DND-41 (cell line): ENCODE data around the gene ANKRD53.

Experiments
- ATAC-seq: fragments of 200-7000 bp; cut with Tn5 transposase; 3 replicates; pipeline ENCODE4 v1.9.1; 2021; ENCODE audit warnings: low read depth; ENCODE audit not compliant: insufficient read depth
- DNase-seq: peaks from one replicate; pipeline ENCODE4 v3.0.0-alpha.2; 2020
- H2AFZ ChIP-seq: 2 replicates; pipeline ENCODE4 v1.6.0; 2012; ENCODE audit warnings: low read depth, low read length
- H3K27ac ChIP-seq: 2 replicates; pipeline ENCODE4 v1.5.1; 2012; ENCODE audit warnings: low read length, inconsistent platforms
- H3K27me3 ChIP-seq: fragments of 200-600 bp; sonication (generic); 2 replicates; pipeline ENCODE4 v1.6.0; 2012; ENCODE audit warnings: low read length, mild to moderate bottlenecking, inconsistent platforms; ENCODE audit not compliant: insufficient read depth, poor library complexity
- H3K36me3 ChIP-seq: 2 replicates; pipeline ENCODE4 v1.5.1; 2012; ENCODE audit warnings: low read length, inconsistent platforms; ENCODE audit not compliant: insufficient read depth
- H3K4me1 ChIP-seq: 2 replicates; pipeline ENCODE4 v1.5.1; 2012; ENCODE audit warnings: mild to moderate bottlenecking, low read length; ENCODE audit not compliant: insufficient read depth
- H3K4me2 ChIP-seq: 2 replicates; pipeline ENCODE4 v1.6.0; 2012; ENCODE audit warnings: mild to moderate bottlenecking, moderate library complexity, low read length, inconsistent platforms; ENCODE audit not compliant: insufficient read depth
- H3K4me3 ChIP-seq, 2 experiments: fragments of 200-600 bp in 1 of 2; shearing (Covaris generic) in 1 of 2; 2 replicates each; pipeline ENCODE4 v1.5.1; 2012 to 2016; ENCODE audit warnings: inconsistent platforms in 2 of 2, low read length in 2 of 2, mild to moderate bottlenecking in 2 of 2, low read depth in 1 of 2, moderate library complexity in 1 of 2
- H3K79me2 ChIP-seq: 2 replicates; pipeline ENCODE4 v1.6.0; 2012; ENCODE audit warnings: low read length, inconsistent platforms; ENCODE audit not compliant: insufficient read depth
- H3K9ac ChIP-seq: 2 replicates; pipeline ENCODE4 v1.6.0; 2012; ENCODE audit warnings: low read depth, mild to moderate bottlenecking, inconsistent platforms, low read length, moderate library complexity
- H3K9me3 ChIP-seq: 2 replicates; pipeline ENCODE4 v1.5.1; 2012; ENCODE audit warnings: low read length, moderate library complexity, mild to moderate bottlenecking, inconsistent platforms; ENCODE audit not compliant: insufficient read depth, severe bottlenecking
- H4K20me1 ChIP-seq: 2 replicates; pipeline ENCODE4 v1.6.0; 2012; ENCODE audit warnings: low read length; ENCODE audit not compliant: insufficient read depth
- CTCF ChIP-seq: IDR thresholded peaks from 2 replicates; pipeline ENCODE4 v1.5.1; 2012; ENCODE audit warnings: borderline replicate concordance, low read length, moderate library complexity, mild to moderate bottlenecking; ENCODE audit not compliant: poor library complexity, severe bottlenecking; ENCODE audit errors: extremely low read depth
- EZH2 ChIP-seq: IDR thresholded peaks from 3 replicates; pipeline ENCODE4 v1.6.1; 2012; ENCODE audit warnings: borderline replicate concordance, low read depth, mild to moderate bottlenecking, moderate library complexity, low read length, inconsistent platforms; ENCODE audit not compliant: severe bottlenecking

ANKRD53 gene

GRCh38 chr2:70979180-70979488 is 704 bp downstream of the ANKRD53 start:
- no peaks in the 10 kb centered on the region for H3K27me3 ChIP-seq
- no peaks in the 10 kb centered on the region for H4K20me1 ChIP-seq
- no peak overlapping the region for H3K9ac ChIP-seq
- no peaks in the 10 kb centered on the region for H3K79me2 ChIP-seq
- no peak for TF ChIP-seq CTCF
- TF ChIP-seq EZH2: no peak
- no peak overlapping the region for H3K27ac ChIP-seq
- no peak overlapping the region for H2AFZ ChIP-seq
- H3K4me1 ChIP-seq: no peaks in the 10 kb centered on the region
- no peaks in the 10 kb centered on the region for H3K36me3 ChIP-seq
- H3K4me2 ChIP-seq: no peak overlapping the region
- H3K9me3 ChIP-seq: no peaks in the 10 kb centered on the region
- ATAC-seq: no peak
- no peak overlapping the region for H3K4me3 ChIP-seq
- no peak for DNase-seq

- no peak for TF ChIP-seq EZH2
- TF ChIP-seq CTCF: no peak
- no peak for ATAC-seq
- H3K27me3 ChIP-seq: no peaks in the 10 kb centered on the region
- no peak overlapping the region for H3K4me3 ChIP-seq
- H3K79me2 ChIP-seq: no peaks in the 10 kb centered on the region
- H2AFZ ChIP-seq: no peak overlapping the region
- H3K36me3 ChIP-seq: 0 out of 2 replicates have a peak, but pooled peaks cover under 1% of the 10 kb centered on the region
- DNase-seq: no peak
- no peak overlapping the region for H3K9ac ChIP-seq
- no peak overlapping the region for H3K27ac ChIP-seq
- H3K4me1 ChIP-seq: no peaks in the 10 kb centered on the region
- H3K9me3 ChIP-seq: no peaks in the 10 kb centered on the region
- H4K20me1 ChIP-seq: no peaks in the 10 kb centered on the region
- no peak overlapping the region for H3K4me2 ChIP-seq
These were observed 1.2 kb downstream of the ANKRD53 start for GRCh38 chr2:70979626-70980025.

GRCh38 chr2:70981421-70981820 is 3.0 kb downstream of the ANKRD53 start:
- ATAC-seq (no peak), DNase-seq (no peak)
- H3K27me3 ChIP-seq: no peaks in the 10 kb centered on the region
- H3K4me3 ChIP-seq: no peak overlapping the region
- no peak overlapping the region for H3K4me2 ChIP-seq
- no peak overlapping the region for H3K27ac ChIP-seq
- H3K9me3 ChIP-seq: no peaks in the 10 kb centered on the region
- no peaks in the 10 kb centered on the region for H3K4me1 ChIP-seq
- H2AFZ ChIP-seq: no peak overlapping the region
- H4K20me1 ChIP-seq: no peaks in the 10 kb centered on the region; the same call in 1 of the 2 replicates
- H3K9ac ChIP-seq: no peak overlapping the region
- H3K79me2 ChIP-seq: no peaks in the 10 kb centered on the region
- TF ChIP-seq EZH2 (no peak), CTCF (no peak)
- peaks cover 17% of the 10 kb centered on the region for H3K36me3 ChIP-seq
